ENCODE results near the gene SVOP.

- TF ChIP-seq CTCF (conservative IDR thresholded peaks at IDR 0.05; ENCODE audit: low read length), result peak; percentile 97
- no peak for TF ChIP-seq EZH2phosphoT487 (IDR thresholded peaks at IDR 0.05; ENCODE audit: borderline replicate concordance)
These were observed 69.7 kb downstream of the SVOP start for GRCh38 chr12:108950991-108951739.
